IMR-90 (cell line): ENCODE results near the gene TNS3. TPM values are rescaled to one million over a fixed set of nuclear protein-coding genes. Genes with fewer than 3 reads are reported as not detected.

Experiments used
- ATAC-seq: fragments of 200-7000 bp; cut with Tn5 transposase; 2 replicates; pipeline ENCODE4 v1.9.1; 2020; ENCODE audit warnings: low read depth, mild to moderate bottlenecking, moderate library complexity
- BruUV-seq: library from RNA; stranded (reverse); fragments of 400-500 nt; replicated peaks from 2 replicates; lab custom pipeline; 2021; lab: Mats Ljungman, UMichigan
- CTCF ChIA-PET: fragments of 300-600 bp; formaldehyde crosslinking; extraction: SDS; loops from one replicate; lab custom pipeline; 2021; ENCODE audit warnings: antibody characterized with exemption; lab: Yijun Ruan, JAX
- POLR2A ChIA-PET: fragments of 300-600 bp; sonication (Branson Sonifier 250); formaldehyde crosslinking; loops from one replicate; lab custom pipeline; 2022; ENCODE audit warnings: antibody characterized with exemption; ENCODE audit not compliant: unreplicated experiment; lab: Charles Lee
- DNase-seq: peaks from one replicate; pipeline ENCODE4 v3.0.0; 2013
- H2AFZ ChIP-seq: replicated peaks from 2 replicates; pipeline ENCODE3; 2013; ENCODE audit warnings: low read length, mild to moderate bottlenecking; ENCODE audit not compliant: poor library complexity
- H2AK5ac ChIP-seq: 2 replicates; pipeline ENCODE4 v1.6.1; 2013; ENCODE audit warnings: low read depth, low read length, inconsistent platforms
- H2AK9ac ChIP-seq: replicated peaks from 2 replicates; pipeline ENCODE3; 2013; ENCODE audit warnings: mild to moderate bottlenecking, low read depth, low read length, moderate library complexity; ENCODE audit not compliant: poor library complexity
- H2BK120ac ChIP-seq: 2 replicates; pipeline ENCODE4 v1.6.1; 2013; ENCODE audit warnings: low read depth, low read length, inconsistent platforms
- H2BK15ac ChIP-seq: 3 replicates; pipeline ENCODE4 v1.6.1; 2013; ENCODE audit warnings: low read depth, low read length, inconsistent platforms
- H2BK20ac ChIP-seq: 2 replicates; pipeline ENCODE4 v1.6.1; 2013; ENCODE audit warnings: low read depth, mild to moderate bottlenecking, inconsistent platforms, low read length, moderate library complexity
- H2BK5ac ChIP-seq: 2 replicates; pipeline ENCODE4 v1.6.1; 2013; ENCODE audit warnings: mild to moderate bottlenecking, low read depth, low read length, inconsistent platforms; ENCODE audit not compliant: poor library complexity, severe bottlenecking
- H3K14ac ChIP-seq: replicated peaks from 2 replicates; pipeline ENCODE4 v1.6.1; 2013; ENCODE audit warnings: low read depth, low read length, inconsistent platforms
- H3K18ac ChIP-seq: 2 replicates; pipeline ENCODE4 v1.6.1; 2013; ENCODE audit warnings: low read depth, low read length, control low read depth
- H3K23ac ChIP-seq: 2 replicates; pipeline ENCODE4 v1.6.1; 2013; ENCODE audit warnings: low read depth, low read length, inconsistent platforms
- H3K27ac ChIP-seq: 2 replicates; pipeline ENCODE4 v1.5.1; 2013; ENCODE audit warnings: mild to moderate bottlenecking, control low read depth, low read length; ENCODE audit not compliant: insufficient read depth
- H3K27me3 ChIP-seq: 2 replicates; pipeline ENCODE4 v1.6.1; 2013; ENCODE audit warnings: low read length; ENCODE audit not compliant: control insufficient read depth, insufficient read depth
- H3K36me3 ChIP-seq: 2 replicates; pipeline ENCODE4 v1.6.1; 2013; ENCODE audit warnings: low read length, mixed read lengths; ENCODE audit not compliant: control insufficient read depth, insufficient read depth
- H3K4ac ChIP-seq: 2 replicates; pipeline ENCODE4 v1.6.1; 2013; ENCODE audit warnings: low read depth, low read length, inconsistent platforms
- H3K4me1 ChIP-seq: 2 replicates; pipeline ENCODE4 v1.6.1; 2013; ENCODE audit warnings: low read length, mixed read lengths; ENCODE audit not compliant: control insufficient read depth, insufficient read depth
- H3K4me2 ChIP-seq: 2 replicates; pipeline ENCODE4 v1.6.1; 2013; ENCODE audit warnings: low read depth, mild to moderate bottlenecking, control low read depth, low read length, moderate library complexity
- H3K4me3 ChIP-seq: 2 replicates; pipeline ENCODE4 v1.5.1; 2013; ENCODE audit warnings: low read depth, mild to moderate bottlenecking, control low read depth, low read length, moderate library complexity; ENCODE audit not compliant: insufficient read depth
- H3K56ac ChIP-seq: 2 replicates; pipeline ENCODE4 v1.6.1; 2013; ENCODE audit warnings: low read length, inconsistent platforms; ENCODE audit not compliant: insufficient read depth; ENCODE audit errors: extremely low read depth
- H3K79me1 ChIP-seq, 2 experiments: 2 replicates each; pipeline ENCODE4 v1.6.1; 2013; ENCODE audit warnings: low read length in 2 of 2, inconsistent platforms in 1 of 2, low read depth in 1 of 2
- H3K9ac ChIP-seq: 2 replicates; pipeline ENCODE4 v1.6.1; 2013; ENCODE audit warnings: low read depth, low read length, control low read depth
- H3K9me1 ChIP-seq: 2 replicates; pipeline ENCODE4 v1.6.1; 2013; ENCODE audit warnings: low read length, inconsistent platforms; ENCODE audit not compliant: insufficient read depth
- H3K9me3 ChIP-seq: 2 replicates; pipeline ENCODE4 v1.6.1; 2013; ENCODE audit warnings: low read length; ENCODE audit not compliant: control insufficient read depth, insufficient read depth
- H4K20me1 ChIP-seq: 2 replicates; pipeline ENCODE4 v1.6.1; 2013; ENCODE audit warnings: low read length, inconsistent platforms; ENCODE audit not compliant: insufficient read depth
- H4K5ac ChIP-seq: 2 replicates; pipeline ENCODE4 v1.6.1; 2013; ENCODE audit warnings: mild to moderate bottlenecking, low read depth, low read length, control low read depth
- H4K8ac ChIP-seq, 2 experiments: 2 replicates each; pipeline ENCODE4 v1.6.1; 2013; ENCODE audit warnings: low read depth in 2 of 2, low read length in 2 of 2, control low read depth in 1 of 2, inconsistent platforms in 1 of 2
- H4K91ac ChIP-seq: 2 replicates; pipeline ENCODE4 v1.6.1; 2013; ENCODE audit warnings: low read depth, low read length, inconsistent platforms; ENCODE audit not compliant: insufficient read depth
- BHLHE40 ChIP-seq: fragments of 150-350 bp; IDR thresholded peaks from 2 replicates; pipeline ENCODE4 v1.6.1; 2016; ENCODE audit warnings: mild to moderate bottlenecking, low read depth, low read length
- CEBPB ChIP-seq: IDR thresholded peaks from 2 replicates; pipeline ENCODE4 v1.6.1; 2012; ENCODE audit warnings: low read depth, low read length, improper control_type of control experiment
- CHD1 ChIP-seq: IDR thresholded peaks from 2 replicates; pipeline ENCODE4 v1.6.1; 2012; ENCODE audit warnings: low read depth, low read length, improper control_type of control experiment
- FOS ChIP-seq: fragments of 150-350 bp; IDR thresholded peaks from 2 replicates; pipeline ENCODE4 v1.6.1; 2016; ENCODE audit warnings: low read depth, low read length
- MAFK ChIP-seq: IDR thresholded peaks from 2 replicates; pipeline ENCODE4 v1.6.1; 2012; ENCODE audit warnings: low read depth, low read length, improper control_type of control experiment
- MAZ ChIP-seq: IDR thresholded peaks from 2 replicates; pipeline ENCODE4 v1.6.1; 2012; ENCODE audit warnings: low read depth, mild to moderate bottlenecking, low read length, improper control_type of control experiment, moderate library complexity, borderline replicate concordance
- MXI1 ChIP-seq: IDR thresholded peaks from 2 replicates; pipeline ENCODE4 v1.6.1; 2012; ENCODE audit warnings: low read depth, mild to moderate bottlenecking, low read length, moderate library complexity, borderline replicate concordance
- NFE2L2 ChIP-seq: fragments of 150-350 bp; IDR thresholded peaks from 2 replicates; pipeline ENCODE4 v1.6.1; 2016; ENCODE audit warnings: low read depth, mild to moderate bottlenecking, low read length
- RAD21 ChIP-seq: IDR thresholded peaks from 2 replicates; pipeline ENCODE4 v1.6.1; 2012; ENCODE audit warnings: low read length, improper control_type of control experiment
- RCOR1 ChIP-seq: IDR thresholded peaks from 2 replicates; pipeline ENCODE4 v1.6.1; 2012; ENCODE audit warnings: mild to moderate bottlenecking, low read length, improper control_type of control experiment; ENCODE audit not compliant: insufficient replicate concordance
- RFX5 ChIP-seq: IDR thresholded peaks from 2 replicates; pipeline ENCODE4 v1.8.0; 2012; ENCODE audit warnings: low read depth, mild to moderate bottlenecking, low read length, moderate library complexity
- SMC3 ChIP-seq: fragments of 150-350 bp; IDR thresholded peaks from 2 replicates; pipeline ENCODE4 v1.6.1; 2016; ENCODE audit warnings: low read depth, mild to moderate bottlenecking, antibody characterized with exemption, low read length, moderate library complexity
- WGBS, 2 experiments: methylation state at CpG; one replicate each; pipeline versions ENCODE4 v1.1.5 to v1.1.7; 2013; ENCODE audit warnings: missing lambda C conversion rate in 2 of 2; ENCODE audit not compliant: insufficient read length in 1 of 2; ENCODE audit errors: extremely low coverage in 2 of 2; 5-methylcytosine and 5-hydroxymethylcytosine counted together
- dilution Hi-C: fragments of 300-500 bp; cut with HindIII; formaldehyde crosslinking; loops from one replicate; pipeline ENCODE4 v1.14.3; 2018; ENCODE audit warnings: low sequenced_read_pairs; ENCODE audit not compliant: unreplicated experiment
- in situ Hi-C: fragments of 300-500 bp; cut with MboI; formaldehyde crosslinking; loops from 3 replicates; pipeline ENCODE4 v1.14.3; 2019; ENCODE audit warnings: low sequenced_read_pairs, inconsistent platforms, mixed read lengths
- intact Hi-C: fragments of 100-400 bp; cut with micrococcal nuclease; formaldehyde crosslinking; loops from 2 replicates; pipeline ENCODE4 v1.10.0; 2022
- polyA plus RNA-seq, 3 experiments: library from polyadenylated mRNA; depleted of rRNA; stranded (reverse); fragments of >200 nt; gene quantifications; 2 replicates each; pipeline ENCODE4 v1.2.3, GENCODE V29; 2012; ENCODE audit warnings: low replicate concordance in 1 of 3
- total RNA-seq: library from RNA; depleted of rRNA; stranded (reverse); fragments of >200 nt; gene quantifications from 2 replicates; pipeline ENCODE4 v1.2.3, GENCODE V29; 2012
- TF ChIP-seq, protein P1 (sequence below): fragments of 150-350 bp; IDR thresholded peaks from 2 replicates; pipeline ENCODE4 v1.6.1; 2017; ENCODE audit warnings: mild to moderate bottlenecking, antibody characterized with exemption, low read length, low read depth
- TF ChIP-seq, protein P2 (sequence below): fragments of 150-350 bp; IDR thresholded peaks from 2 replicates; pipeline ENCODE4 v1.6.1; 2016; ENCODE audit warnings: low read depth, mild to moderate bottlenecking, low read length, moderate library complexity, borderline replicate concordance

The TNS3 gene
- total and polyA plus RNA-seq, 2 of the 4 experiments (the other 2 are of a cell fraction) = 64.3 to 79.2 TPM

DNA sequence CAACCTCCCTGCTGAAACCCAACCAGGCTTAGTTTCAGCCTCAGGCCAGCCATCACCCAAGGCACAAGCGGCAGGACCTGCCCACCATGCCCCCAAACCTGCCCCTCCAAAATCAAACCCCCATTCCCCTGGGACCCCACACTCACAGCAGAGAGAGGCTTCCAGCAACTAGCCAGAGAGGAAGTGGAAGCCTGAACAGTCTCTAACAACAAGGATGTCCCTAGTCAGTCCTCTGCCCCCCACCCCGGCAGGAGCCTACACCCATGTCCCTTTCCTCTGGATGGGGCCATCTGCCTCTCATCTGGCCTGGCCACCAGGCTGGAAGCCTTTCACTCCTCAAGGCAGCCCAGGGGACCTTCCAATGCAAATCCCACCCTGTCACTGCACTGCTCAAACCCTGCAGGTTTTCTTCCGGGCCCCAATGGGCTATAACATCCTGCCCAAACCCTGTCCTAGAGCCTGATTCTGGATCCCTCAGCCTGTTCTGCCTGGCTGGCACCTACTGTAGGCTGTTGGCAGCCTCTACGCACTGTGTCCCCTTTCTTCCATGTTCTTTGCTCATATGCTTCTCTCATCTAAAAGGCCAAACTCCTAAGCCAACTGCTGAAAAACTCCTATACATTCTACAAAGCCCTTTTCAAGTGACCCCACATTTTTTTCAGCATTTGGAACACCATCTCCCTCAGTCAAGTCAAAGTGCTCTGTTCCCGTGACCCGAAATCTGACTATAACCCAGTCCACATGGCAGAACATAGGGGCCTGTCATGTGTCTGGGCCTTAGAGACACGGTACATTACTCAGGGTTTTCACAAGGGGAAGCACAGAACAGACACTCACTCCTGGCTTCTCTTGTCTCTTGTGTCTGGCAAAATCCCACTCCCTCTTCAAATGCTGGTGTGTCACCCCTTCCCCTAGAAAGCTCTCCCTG, 253.3 kb downstream of the TNS3 start:
- Histone ChIP-seq H2AK5ac (peak overlapping the region; percentile 78), H2BK15ac (peak overlapping the region; percentile 29; the same call in 1 of the 3 replicates), H3K18ac (peak overlapping the region; percentile 48), H2AFZ (peak overlapping the region; percentile 81), H2BK120ac (peak overlapping the region; percentile 84), H4K91ac (peak overlapping the region; percentile 80), H3K9ac (peak overlapping the region; percentile 34), H3K9me1 (peaks cover 51% of the 10 kb centered on the region), H3K23ac (peak overlapping the region; percentile 78), H3K36me3 (peaks cover 13% of the 10 kb centered on the region), H2BK5ac (peak overlapping the region; percentile 57), H3K4me3 (no peak overlapping the region), H3K56ac (0 out of 2 replicates have a peak overlapping the region, but pooled peaks have one; percentile 2), H3K79me1 (peaks cover 25 to 88% of the 10 kb centered on the region in 2 experiments), H3K4ac (peak overlapping the region; percentile 90), H2BK20ac (peak overlapping the region; percentile 62), H3K4me2 (peak overlapping the region; percentile 58), H2AK9ac (peak overlapping the region; percentile 70), H3K4me1 (peaks cover 47% of the 10 kb centered on the region), H3K27ac (peak overlapping the region; percentile 77), H3K14ac (peak overlapping the region; percentile 82), H4K8ac (peak overlapping the region; percentile 23 to 62; a peak in 3 of 4 replicates), H4K20me1 (peaks cover 43% of the 10 kb centered on the region), H4K5ac (peak overlapping the region; percentile 21; the same call in 1 of the 2 replicates), H3K27me3 (no peaks in the 10 kb centered on the region), H3K9me3 (no peaks in the 10 kb centered on the region)
- POLR2A ChIA-PET = no interaction called here
- ATAC-seq = peak; percentile 9
- in situ Hi-C loops (no loop called here), dilution Hi-C loops (no loop called here), intact Hi-C loops (loop anchor here (5.0 kb wide), 1 partner anchor 34 kb away; no protein-coding TSS in a partner anchor)
- BruUV-seq = no TSS peak
- WGBS, 2 experiments = 63% methylated on average over 7 of the region's 7 CpGs; no CpG with 5 or more reads in 1 of the 2 experiments
- DNase-seq = no peak
- CTCF ChIA-PET = interaction anchor here (0.6 kb wide), 1 partner anchor 1422 kb away, joined by 4 read pairs; no protein-coding TSS in a partner anchor
- TF ChIP-seq CEBPB = no peak
- no peak for TF ChIP-seq MAZ
- TF ChIP-seq, protein P1, sequence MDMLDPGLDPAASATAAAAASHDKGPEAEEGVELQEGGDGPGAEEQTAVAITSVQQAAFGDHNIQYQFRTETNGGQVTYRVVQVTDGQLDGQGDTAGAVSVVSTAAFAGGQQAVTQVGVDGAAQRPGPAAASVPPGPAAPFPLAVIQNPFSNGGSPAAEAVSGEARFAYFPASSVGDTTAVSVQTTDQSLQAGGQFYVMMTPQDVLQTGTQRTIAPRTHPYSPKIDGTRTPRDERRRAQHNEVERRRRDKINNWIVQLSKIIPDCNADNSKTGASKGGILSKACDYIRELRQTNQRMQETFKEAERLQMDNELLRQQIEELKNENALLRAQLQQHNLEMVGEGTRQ = no peak
- no peak for TF ChIP-seq NFE2L2
- TF ChIP-seq FOS = no peak
- no peak for TF ChIP-seq RAD21
- TF ChIP-seq RFX5 = no peak
- no peak for TF ChIP-seq MXI1
- TF ChIP-seq, protein P2, sequence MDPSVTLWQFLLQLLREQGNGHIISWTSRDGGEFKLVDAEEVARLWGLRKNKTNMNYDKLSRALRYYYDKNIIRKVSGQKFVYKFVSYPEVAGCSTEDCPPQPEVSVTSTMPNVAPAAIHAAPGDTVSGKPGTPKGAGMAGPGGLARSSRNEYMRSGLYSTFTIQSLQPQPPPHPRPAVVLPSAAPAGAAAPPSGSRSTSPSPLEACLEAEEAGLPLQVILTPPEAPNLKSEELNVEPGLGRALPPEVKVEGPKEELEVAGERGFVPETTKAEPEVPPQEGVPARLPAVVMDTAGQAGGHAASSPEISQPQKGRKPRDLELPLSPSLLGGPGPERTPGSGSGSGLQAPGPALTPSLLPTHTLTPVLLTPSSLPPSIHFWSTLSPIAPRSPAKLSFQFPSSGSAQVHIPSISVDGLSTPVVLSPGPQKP = no peak
- no peak for TF ChIP-seq CHD1
- TF ChIP-seq MAFK = no peak
- TF ChIP-seq BHLHE40 = no peak
- TF ChIP-seq RCOR1 = no peak
- TF ChIP-seq SMC3 = no peak
